Astrocyte of the spinal cord (primary cell): ENCODE data around the gene VAMP3.

Source experiments
- DNase-seq: peaks from one replicate; pipeline ENCODE4 v3.0.0; 2011; ENCODE audit warnings: low read depth, low spot score
- H3K4me3 ChIP-seq: 2 replicates; pipeline ENCODE4 v1.5.1; 2011; ENCODE audit warnings: low read depth, mild to moderate bottlenecking, low read length, moderate library complexity
- in situ Hi-C: cut with HindIII; loops from 2 replicates; pipeline ENCODE4 v1.10.0; 2017; ENCODE audit warnings: low sequenced_read_pairs
- TF ChIP-seq, protein P1 (sequence below): IDR thresholded peaks from 2 replicates; pipeline ENCODE4 v1.5.1; 2012; ENCODE audit warnings: low read depth, mild to moderate bottlenecking, low read length, inconsistent platforms

Gene VAMP3

DNA sequence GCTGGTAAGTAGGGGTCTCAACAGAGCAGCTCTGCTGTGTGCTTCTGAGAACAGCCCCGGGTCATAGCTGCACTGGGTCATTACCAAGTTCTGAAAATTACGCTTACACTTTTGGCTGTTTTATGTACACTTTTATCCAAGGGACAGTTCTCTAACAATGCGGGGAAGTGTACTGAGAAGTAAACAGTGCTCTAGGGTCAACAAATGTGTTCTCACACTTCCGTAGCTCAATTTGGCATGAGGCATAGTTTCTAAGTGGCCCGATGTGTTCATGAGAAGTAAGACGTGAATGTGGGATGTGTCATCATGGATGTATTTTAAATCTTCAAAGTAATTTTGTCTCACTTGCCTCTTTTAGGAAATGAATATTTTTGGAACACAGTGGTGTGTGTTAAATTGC lies 10.9 kb upstream of the VAMP3 start:
- DNase-seq = no peak
- no peak overlapping the region for H3K4me3 ChIP-seq
- in situ Hi-C loops = no loop called here
- TF ChIP-seq, protein P1, sequence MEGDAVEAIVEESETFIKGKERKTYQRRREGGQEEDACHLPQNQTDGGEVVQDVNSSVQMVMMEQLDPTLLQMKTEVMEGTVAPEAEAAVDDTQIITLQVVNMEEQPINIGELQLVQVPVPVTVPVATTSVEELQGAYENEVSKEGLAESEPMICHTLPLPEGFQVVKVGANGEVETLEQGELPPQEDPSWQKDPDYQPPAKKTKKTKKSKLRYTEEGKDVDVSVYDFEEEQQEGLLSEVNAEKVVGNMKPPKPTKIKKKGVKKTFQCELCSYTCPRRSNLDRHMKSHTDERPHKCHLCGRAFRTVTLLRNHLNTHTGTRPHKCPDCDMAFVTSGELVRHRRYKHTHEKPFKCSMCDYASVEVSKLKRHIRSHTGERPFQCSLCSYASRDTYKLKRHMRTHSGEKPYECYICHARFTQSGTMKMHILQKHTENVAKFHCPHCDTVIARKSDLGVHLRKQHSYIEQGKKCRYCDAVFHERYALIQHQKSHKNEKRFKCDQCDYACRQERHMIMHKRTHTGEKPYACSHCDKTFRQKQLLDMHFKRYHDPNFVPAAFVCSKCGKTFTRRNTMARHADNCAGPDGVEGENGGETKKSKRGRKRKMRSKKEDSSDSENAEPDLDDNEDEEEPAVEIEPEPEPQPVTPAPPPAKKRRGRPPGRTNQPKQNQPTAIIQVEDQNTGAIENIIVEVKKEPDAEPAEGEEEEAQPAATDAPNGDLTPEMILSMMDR = no peak

DNA sequence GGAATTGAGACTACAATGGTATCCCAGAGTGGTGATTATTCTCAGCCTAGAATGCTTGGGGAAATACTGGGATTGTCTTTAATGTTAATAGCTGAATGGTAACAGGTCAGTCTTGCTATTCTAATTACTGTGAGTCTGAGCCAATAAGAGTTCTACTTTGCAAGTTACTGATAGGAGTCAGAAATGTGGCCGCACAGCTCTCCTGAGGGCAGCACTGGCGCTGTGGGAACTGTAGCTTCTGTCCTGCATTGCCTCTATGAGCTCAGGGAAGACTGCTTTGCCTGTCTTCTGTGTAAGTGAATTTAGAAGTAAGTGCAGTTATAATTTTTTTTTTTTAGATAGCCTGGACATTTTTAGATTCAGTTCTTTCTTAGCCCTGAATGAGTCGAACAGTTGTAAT lies 10.0 kb upstream of the VAMP3 start:
- DNase-seq = no peak
- H3K4me3 ChIP-seq = no peak overlapping the region
- TF ChIP-seq, protein P1 = no peak
- in situ Hi-C loops = no loop called here

DNA sequence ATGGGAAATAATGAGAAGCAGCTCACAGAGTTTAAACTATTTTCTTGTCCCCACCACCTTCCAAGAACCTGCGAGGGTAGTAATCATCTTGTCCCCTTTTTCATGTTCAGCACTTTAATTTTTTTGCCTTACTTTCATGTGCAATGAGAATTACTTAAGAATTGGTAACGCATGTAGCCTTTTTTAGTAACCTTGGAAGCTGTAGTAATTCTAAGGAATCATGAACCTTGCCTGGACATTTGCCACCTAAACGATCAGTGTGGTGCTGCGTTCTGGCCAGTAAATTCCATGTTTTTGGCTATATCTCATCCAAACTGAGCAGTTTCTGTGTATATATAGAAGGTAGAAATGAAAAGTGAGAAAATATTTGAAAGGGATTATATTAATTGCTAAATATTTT lies 3.9 kb upstream of the VAMP3 start:
- no peak overlapping the region for H3K4me3 ChIP-seq
- TF ChIP-seq, protein P1 = no peak
- in situ Hi-C loops = no loop called here
- no peak for DNase-seq

DNA sequence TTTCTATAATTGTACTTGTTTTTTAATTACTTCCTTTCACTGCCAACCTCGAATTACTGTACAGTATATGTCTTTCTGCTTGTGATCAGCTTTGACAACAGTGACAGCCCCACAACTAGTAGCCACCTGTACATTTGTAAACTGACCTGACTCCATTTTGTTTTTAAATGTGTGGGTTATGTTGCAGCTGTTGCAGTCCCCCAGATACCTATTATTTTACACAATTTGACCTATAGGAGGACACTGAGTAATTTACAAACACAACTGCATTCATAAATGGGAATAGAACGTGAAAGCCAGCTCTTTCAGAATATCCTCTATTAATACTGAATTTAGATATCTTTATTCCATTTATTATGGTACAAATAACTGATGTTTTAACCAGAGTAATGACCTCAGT lies 2.5 kb upstream of the VAMP3 start:
- DNase-seq = no peak
- TF ChIP-seq, protein P1 = no peak
- in situ Hi-C loops = no loop called here
- no peak overlapping the region for H3K4me3 ChIP-seq

DNA sequence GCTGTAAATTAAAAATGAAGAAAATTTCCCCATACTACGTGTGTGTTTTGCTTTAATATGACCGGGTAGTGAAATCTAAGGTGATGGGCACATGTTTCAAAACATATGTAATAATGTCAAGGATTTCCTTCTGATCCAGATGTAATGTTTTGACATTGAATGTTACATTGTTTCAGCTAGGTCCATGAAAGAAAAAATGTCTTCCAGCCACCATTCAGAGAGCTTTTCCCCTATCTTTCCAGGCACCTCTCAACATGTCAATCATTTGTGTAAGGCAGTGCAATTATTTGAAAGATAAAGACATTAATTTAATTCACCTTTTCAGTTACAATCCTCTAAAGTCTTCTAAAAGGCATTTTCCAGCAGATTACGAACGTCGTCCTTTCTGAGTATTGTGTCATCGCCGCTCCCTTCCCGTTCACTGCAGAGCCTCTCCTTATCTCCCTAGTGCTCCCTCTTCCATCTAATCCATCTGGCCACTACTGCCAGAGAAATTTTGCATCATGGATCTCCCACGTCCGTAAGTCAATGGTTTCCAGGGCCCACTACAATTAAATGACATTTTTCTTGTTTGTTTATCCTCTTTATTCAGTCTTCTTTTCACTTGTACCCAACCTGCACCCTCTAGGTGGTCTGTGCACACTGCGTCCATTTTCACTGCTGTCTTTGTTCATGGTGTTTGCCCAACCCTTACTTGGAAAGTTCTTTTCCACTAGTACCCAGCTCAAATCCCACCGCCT lies 1.3 kb upstream of the VAMP3 start:
- no peak overlapping the region for H3K4me3 ChIP-seq
- in situ Hi-C loops = no loop called here
- TF ChIP-seq, protein P1 = no peak
- DNase-seq = no peak

DNA sequence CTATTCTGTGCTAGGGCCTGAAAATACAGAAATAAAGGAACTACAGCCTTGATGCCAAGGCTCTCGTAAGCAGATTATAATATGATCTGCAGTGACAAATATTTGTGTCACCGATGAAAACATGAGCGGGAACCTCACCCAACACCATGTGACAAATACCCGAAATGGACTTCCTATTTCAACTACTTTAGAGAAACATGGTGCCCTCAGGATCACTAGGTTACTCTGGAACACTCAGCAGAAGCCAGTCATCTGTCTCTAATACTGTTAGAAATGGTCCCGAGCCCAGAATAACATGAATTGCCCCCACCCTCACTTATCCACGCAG lies 463 bp upstream of the VAMP3 start:
- TF ChIP-seq, protein P1 = no peak
- in situ Hi-C loops = no loop called here
- DNase-seq = no peak
- peak overlapping the region; percentile 84 for H3K4me3 ChIP-seq
